ENCODE data around the gene PAQR7.

DNA sequence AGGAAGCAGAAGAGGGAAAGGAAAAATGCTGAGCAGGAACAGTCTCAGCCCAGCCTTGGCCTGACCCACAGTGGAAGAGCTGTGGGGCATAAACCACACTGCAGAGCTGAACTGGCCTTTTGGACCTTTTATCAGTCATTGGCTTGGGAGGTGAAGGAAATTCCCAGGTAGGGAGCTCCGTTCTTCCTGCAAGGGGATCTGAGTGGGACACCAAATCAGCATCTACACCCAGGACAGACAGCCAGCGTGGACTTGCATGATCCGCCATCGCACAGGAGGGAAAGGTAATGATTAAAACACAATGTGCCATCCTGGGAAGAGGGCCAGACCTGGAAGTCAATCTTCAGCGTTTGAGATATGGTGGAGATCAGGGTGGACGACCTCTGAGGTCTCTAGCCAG, 56.9 kb downstream of the PAQR7 start:
- no peak for TF ChIP-seq POLR2A (IDR thresholded peaks at IDR 0.05)
- TF ChIP-seq, protein P1, sequence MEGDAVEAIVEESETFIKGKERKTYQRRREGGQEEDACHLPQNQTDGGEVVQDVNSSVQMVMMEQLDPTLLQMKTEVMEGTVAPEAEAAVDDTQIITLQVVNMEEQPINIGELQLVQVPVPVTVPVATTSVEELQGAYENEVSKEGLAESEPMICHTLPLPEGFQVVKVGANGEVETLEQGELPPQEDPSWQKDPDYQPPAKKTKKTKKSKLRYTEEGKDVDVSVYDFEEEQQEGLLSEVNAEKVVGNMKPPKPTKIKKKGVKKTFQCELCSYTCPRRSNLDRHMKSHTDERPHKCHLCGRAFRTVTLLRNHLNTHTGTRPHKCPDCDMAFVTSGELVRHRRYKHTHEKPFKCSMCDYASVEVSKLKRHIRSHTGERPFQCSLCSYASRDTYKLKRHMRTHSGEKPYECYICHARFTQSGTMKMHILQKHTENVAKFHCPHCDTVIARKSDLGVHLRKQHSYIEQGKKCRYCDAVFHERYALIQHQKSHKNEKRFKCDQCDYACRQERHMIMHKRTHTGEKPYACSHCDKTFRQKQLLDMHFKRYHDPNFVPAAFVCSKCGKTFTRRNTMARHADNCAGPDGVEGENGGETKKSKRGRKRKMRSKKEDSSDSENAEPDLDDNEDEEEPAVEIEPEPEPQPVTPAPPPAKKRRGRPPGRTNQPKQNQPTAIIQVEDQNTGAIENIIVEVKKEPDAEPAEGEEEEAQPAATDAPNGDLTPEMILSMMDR (IDR thresholded peaks at IDR 0.05) = no peak

Data from esophagus squamous epithelium (tissue), 4 donors.